Endothelial cell of umbilical vein (primary cell): ENCODE measurements around the gene THY1.

Source experiments
- CTCF ChIP-seq, 2 donors: IDR thresholded peaks; 1 replicate in 1 of 2; 2 replicates in 1 of 2; pipeline ENCODE4 v1.5.1; 2011; ENCODE audit warnings: low read length in 2 of 2, mild to moderate bottlenecking in 2 of 2, moderate library complexity in 2 of 2, control low read depth in 1 of 2, inconsistent platforms in 1 of 2, low read depth in 1 of 2; ENCODE audit not compliant: insufficient read depth in 1 of 2; ENCODE audit errors: extremely low read depth in 1 of 2
- POLR2A ChIP-seq: IDR thresholded peaks from 2 replicates; pipeline ENCODE4 v1.6.1; 2012; ENCODE audit warnings: low read depth, mild to moderate bottlenecking, control low read depth, low read length
- POLR2AphosphoS5 ChIP-seq: IDR thresholded peaks from 2 replicates; pipeline ENCODE4 v1.6.1; 2012; ENCODE audit warnings: low read depth, mild to moderate bottlenecking, control low read depth, low read length, moderate library complexity; ENCODE audit not compliant: insufficient read depth

GRCh38 chr11:119426142-119426541, 3.2 kb upstream of the THY1 start:
- no peak for TF ChIP-seq POLR2A
- no peak for TF ChIP-seq POLR2AphosphoS5
- no peak for TF ChIP-seq CTCF (IDR thresholded peaks at IDR 0.05; ENCODE audit: extremely low read depth in 1 of 2, insufficient read depth in 1 of 2, low read depth in 1 of 2, low read length in 2 of 2)
